ENCODE measurements around the gene PTPN14.

The PTPN14 gene

GRCh38 chr1:214455971-214456867 lies 95.2 kb downstream of the PTPN14 start:
- no peak for DNase-seq

- DNase-seq: no peak
Measured at GRCh38 chr1:214455479-214455878, 95.9 kb downstream of the PTPN14 start.

- no peak for DNase-seq
Measured at GRCh38 chr1:214454569-214455396, 96.6 kb downstream of the PTPN14 start.

GRCh38 chr1:214453109-214453722 lies 98.2 kb downstream of the PTPN14 start:
- DNase-seq: no peak

GRCh38 chr1:214452152-214452784 lies 99.1 kb downstream of the PTPN14 start:
- no peak for DNase-seq

GRCh38 chr1:214451596-214451995 lies 99.8 kb downstream of the PTPN14 start:
- no peak for DNase-seq

GRCh38 chr1:214449371-214449770 lies 102.0 kb downstream of the PTPN14 start:
- no peak for DNase-seq

GRCh38 chr1:214448536-214448935 lies 102.9 kb downstream of the PTPN14 start:
- DNase-seq: no peak

GRCh38 chr1:214447557-214447871 lies 103.9 kb downstream of the PTPN14 start:
- no peak for DNase-seq

GRCh38 chr1:214446772-214447556 lies 104.4 kb downstream of the PTPN14 start:
- peak in 14 of 56 donors; percentile 1 to 33 (median 7) for DNase-seq

- DNase-seq: no peak
Measured at GRCh38 chr1:214445831-214446614, 105.4 kb downstream of the PTPN14 start.

GRCh38 chr1:214445199-214445598 lies 106.2 kb downstream of the PTPN14 start:
- DNase-seq: no peak

- no peak for DNase-seq
Measured at GRCh38 chr1:214444182-214444939, 107.0 kb downstream of the PTPN14 start.

GRCh38 chr1:214441119-214441518 lies 110.3 kb downstream of the PTPN14 start:
- DNase-seq: no peak

GRCh38 chr1:214440219-214440965 lies 111.0 kb downstream of the PTPN14 start:
- no peak for DNase-seq

GRCh38 chr1:214439352-214440119 lies 111.9 kb downstream of the PTPN14 start:
- no peak for DNase-seq

GRCh38 chr1:214438530-214438929 lies 112.9 kb downstream of the PTPN14 start:
- DNase-seq: no peak

- no peak for DNase-seq
Measured at GRCh38 chr1:214438075-214438474, 113.3 kb downstream of the PTPN14 start.
